NOMO-1 treated with dmso at 0.1 percent for 144 hours (cell line): Measurements from ENCODE around the gene BTRC.

Experiments
- DNase-seq: peaks from one replicate; lab custom pipeline; 2025; ENCODE audit not compliant: unreplicated experiment; lab: John Stamatoyannopoulos, UW

The BTRC gene

GRCh38 chr10:101441541-101442455 lies 87.8 kb downstream of the BTRC start:
- no peak for DNase-seq

- DNase-seq: no peak
Observed at GRCh38 chr10:101442456-101442800, 88.5 kb downstream of the BTRC start.

GRCh38 chr10:101444058-101444898 lies 90.3 kb downstream of the BTRC start:
- DNase-seq: no peak

GRCh38 chr10:101446071-101446470 lies 92.1 kb downstream of the BTRC start:
- no peak for DNase-seq

GRCh38 chr10:101446947-101447346 lies 93.0 kb downstream of the BTRC start:
- DNase-seq: no peak

- no peak for DNase-seq
Observed at GRCh38 chr10:101447477-101447876, 93.5 kb downstream of the BTRC start.

GRCh38 chr10:101450277-101451080 lies 96.5 kb downstream of the BTRC start:
- DNase-seq: no peak

GRCh38 chr10:101451261-101451660 lies 97.3 kb downstream of the BTRC start:
- peak; percentile 9 for DNase-seq

GRCh38 chr10:101451667-101452069 lies 97.7 kb downstream of the BTRC start:
- DNase-seq: no peak

- no peak for DNase-seq
Observed at GRCh38 chr10:101452176-101452575, 98.2 kb downstream of the BTRC start.

GRCh38 chr10:101452593-101452992 lies 98.6 kb downstream of the BTRC start:
- no peak for DNase-seq

GRCh38 chr10:101453318-101453717 lies 99.4 kb downstream of the BTRC start:
- no peak for DNase-seq

GRCh38 chr10:101453791-101454718 lies 100.1 kb downstream of the BTRC start:
- DNase-seq: no peak

- no peak for DNase-seq
Observed at GRCh38 chr10:101458869-101459268, 104.9 kb downstream of the BTRC start.

GRCh38 chr10:101464082-101464481 lies 110.1 kb downstream of the BTRC start:
- no peak for DNase-seq

GRCh38 chr10:101464599-101464998 lies 110.6 kb downstream of the BTRC start:
- DNase-seq: peak; percentile 1

- DNase-seq: no peak
Observed at GRCh38 chr10:101466016-101466912, 112.3 kb downstream of the BTRC start.

- DNase-seq: peak; percentile 42
Observed at GRCh38 chr10:101467286-101467770, 113.4 kb downstream of the BTRC start.

- no peak for DNase-seq
Observed at GRCh38 chr10:101468159-101468558, 114.2 kb downstream of the BTRC start.
